ENCODE measurements around the gene TUG1.

Gene TUG1

DNA sequence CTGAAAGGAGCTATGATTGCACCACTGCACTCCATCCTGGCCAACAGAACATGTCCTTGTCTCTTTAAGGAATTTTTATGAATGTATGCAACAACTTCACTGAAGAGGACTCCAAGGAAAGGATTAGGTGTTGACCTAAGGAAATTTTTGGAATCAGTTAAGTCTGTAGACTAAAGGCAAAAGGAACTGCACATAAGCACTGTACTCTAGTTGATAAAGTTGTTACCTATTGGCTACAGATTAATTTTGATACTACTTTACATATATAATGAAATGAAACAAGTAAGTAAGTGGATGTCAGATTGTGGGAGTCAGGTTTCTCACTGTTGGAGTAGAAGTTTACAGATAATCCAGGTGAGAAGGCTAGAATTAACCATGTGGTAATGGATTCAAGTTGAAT lies 36.5 kb downstream of the TUG1 start:
- no peak for DNase-seq

DNA sequence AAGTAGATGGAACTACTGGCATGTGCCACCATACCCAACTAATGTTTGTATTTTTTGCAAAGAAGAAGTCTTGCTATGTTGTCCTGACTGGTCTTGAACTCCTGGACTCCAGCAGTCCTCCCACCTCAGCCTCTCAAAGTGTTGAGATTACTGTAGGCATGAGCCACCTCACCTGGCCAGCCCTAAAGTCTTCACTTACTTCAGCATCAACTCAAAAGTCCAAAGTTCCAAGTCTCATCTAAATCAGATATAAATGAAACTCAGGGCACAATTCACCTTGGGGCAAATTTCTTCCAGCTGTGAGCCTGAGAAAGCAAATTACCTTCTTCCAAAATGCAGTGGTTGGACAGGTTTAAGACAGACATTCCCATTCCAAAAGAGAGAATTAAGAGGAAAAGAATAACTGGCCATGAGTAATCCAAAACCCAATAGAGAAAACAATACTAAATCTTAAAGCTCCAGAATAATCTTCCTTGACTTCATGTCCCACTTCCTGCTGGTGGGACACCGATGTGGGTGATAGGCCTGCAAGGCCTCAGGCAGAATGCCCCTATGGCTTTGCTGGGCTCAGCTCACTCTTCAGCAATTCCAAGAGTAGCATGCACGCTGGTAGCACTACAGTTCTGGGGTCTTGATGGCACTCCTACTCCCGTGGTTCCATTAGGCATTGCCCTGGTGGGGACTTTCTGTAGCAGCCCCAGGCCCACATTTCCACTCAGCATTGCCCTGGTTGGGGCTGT lies 50.3 kb downstream of the TUG1 start:
- DNase-seq: no peak

DNA sequence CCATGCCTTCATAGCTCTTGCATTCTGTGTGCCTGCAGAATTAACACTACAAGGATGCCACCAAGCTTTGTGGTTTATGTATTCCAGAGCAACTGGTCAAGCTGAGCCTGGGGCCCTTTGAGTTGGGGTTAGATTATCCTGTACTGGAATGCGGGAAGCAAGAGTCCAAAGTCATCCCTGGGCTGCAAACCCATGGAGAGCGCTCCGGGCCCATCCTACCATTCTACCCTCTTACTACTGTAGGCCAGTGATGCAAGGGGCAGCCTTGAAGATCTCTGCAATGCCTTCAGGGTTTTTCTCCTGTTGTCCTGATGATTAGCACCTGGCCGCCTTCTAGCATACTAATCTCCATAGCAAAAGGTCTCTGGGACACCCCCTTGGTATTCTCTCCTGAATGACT lies 51.3 kb downstream of the TUG1 start:
- DNase-seq: no peak

DNA sequence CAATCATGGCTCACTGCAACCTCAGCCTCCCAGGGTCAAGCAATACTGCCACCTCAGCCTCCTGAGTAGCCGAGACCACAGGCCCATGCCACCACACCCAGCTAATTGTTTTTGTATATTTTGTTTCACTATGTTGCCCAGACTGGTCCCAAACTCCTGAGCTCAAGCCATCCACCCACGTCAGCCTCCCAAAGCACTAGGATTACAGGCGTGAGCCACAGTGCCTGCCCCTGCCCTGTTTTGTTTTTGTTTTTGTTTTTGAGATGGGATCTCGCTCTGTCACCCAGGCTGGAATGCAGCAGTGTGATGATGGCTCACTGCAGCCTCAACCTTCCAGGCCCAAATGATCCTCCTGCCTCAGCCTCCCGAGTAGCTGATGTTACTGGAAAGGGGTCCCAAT lies 53.5 kb downstream of the TUG1 start:
- DNase-seq: no peak

Data from hematopoietic multipotent progenitor cell treated with erythropoietin and hydrocortisone succinate and interleukin-3 and kit ligand, for 6 days (in vitro differentiated cells).